ENCODE data around the gene EXT2.

- TF ChIP-seq SIN3A (IDR thresholded peaks at IDR 0.05; ENCODE audit: borderline replicate concordance, insufficient read depth, low read length) (no peak), REST (IDR thresholded peaks at IDR 0.05; ENCODE audit: insufficient read depth in 1 of 2, low read depth in 2 of 2, low read length in 2 of 2) (no peak)
These were observed 178.9 kb downstream of the EXT2 start for GRCh38 chr11:44274404-44274803.
